K562 (cell line): ENCODE data around the gene AKAP13. TPM values are rescaled to one million over a fixed set of nuclear protein-coding genes. Genes with fewer than 3 reads are reported as not detected.

Experiments
- ATAC-seq: fragments of 200-7000 bp; cut with Tn5 transposase; 3 replicates; pipeline ENCODE4 v1.9.1; 2020; ENCODE audit warnings: moderate library complexity
- BruUV-seq: library from RNA; stranded (reverse); fragments of 400-500 nt; replicated peaks from 2 replicates; lab custom pipeline; 2021; lab: Mats Ljungman, UMichigan
- CTCF ChIA-PET: fragments of 300-600 bp; formaldehyde crosslinking; extraction: SDS; loops from one replicate; lab custom pipeline; 2021; ENCODE audit warnings: low intra/inter-chr PET ratio; lab: Yijun Ruan, JAX
- POLR2A ChIA-PET: fragments of 300-600, 350-650 bp; sonication (Branson Sonifier 250); formaldehyde crosslinking; extraction: SDS; loops from one replicate; lab custom pipeline; 2021; ENCODE audit warnings: antibody characterized with exemption, inconsistent platforms; lab: Yijun Ruan, JAX
- DNase-seq, 4 experiments: peaks; one replicate each; pipeline versions ENCODE4 v3.0.0 to v3.0.0-alpha.2; 2011 to 2018; ENCODE audit warnings: low spot score in 3 of 4, mixed read lengths in 3 of 4; ENCODE audit errors: extremely low read depth in 1 of 4
- FAIRE-seq: peaks from 2 replicates; lab custom pipeline; 2011; peaks lifted over from hg19 to GRCh38; lab: Jason Lieb, UNC
- H2AFZ ChIP-seq: 2 replicates; pipeline ENCODE4 v1.6.0; 2011; ENCODE audit warnings: low read depth, low read length, control low read depth, inconsistent platforms
- H3K27ac ChIP-seq: fragments of 200-600 bp; 3 replicates; pipeline ENCODE4 v1.8.0; 2011; ENCODE audit warnings: low read depth, mild to moderate bottlenecking, control low read depth, inconsistent platforms, low read length, moderate library complexity, mixed read lengths; ENCODE audit errors: extremely low read depth
- H3K27me3 ChIP-seq, 2 experiments: fragments of 300-600 bp in 1 of 2; 2 replicates in 1 of 2; 3 replicates in 1 of 2; pipeline versions ENCODE4 v1.6.0 to v1.8.0; 2011; ENCODE audit warnings: inconsistent platforms in 2 of 2, low read length in 2 of 2, mild to moderate bottlenecking in 1 of 2, mixed read lengths in 1 of 2, moderate library complexity in 1 of 2; ENCODE audit not compliant: control insufficient read depth in 2 of 2, insufficient read depth in 2 of 2
- H3K36me3 ChIP-seq: fragments of 300-600 bp; 3 replicates; pipeline ENCODE4 v1.8.0; 2011; ENCODE audit warnings: mild to moderate bottlenecking, low read length, inconsistent platforms; ENCODE audit not compliant: control insufficient read depth, insufficient read depth
- H3K4me1 ChIP-seq, 2 experiments: fragments of 200-600 bp in 1 of 2; replicated peaks in 1 of 2; 2 replicates in 1 of 2; 3 replicates in 1 of 2; pipeline versions ENCODE4 v1.5.1 to v1.8.0; 2011; ENCODE audit warnings: inconsistent platforms in 2 of 2, low read length in 2 of 2, mild to moderate bottlenecking in 1 of 2, mixed read lengths in 1 of 2, moderate library complexity in 1 of 2; ENCODE audit not compliant: control insufficient read depth in 2 of 2, insufficient read depth in 2 of 2
- H3K4me2 ChIP-seq: 2 replicates; pipeline ENCODE4 v1.6.1; 2011; ENCODE audit warnings: low read length, control low read depth, inconsistent platforms, mixed read lengths; ENCODE audit not compliant: insufficient read depth
- H3K4me3 ChIP-seq: fragments of 200-600 bp; sonication (generic), shearing (Covaris generic); 2 replicates; pipeline ENCODE4 v1.5.1; 2016; ENCODE audit warnings: control low read depth, inconsistent platforms
- H3K79me2 ChIP-seq: fragments of 200-600 bp; 3 replicates; pipeline ENCODE4 v1.8.0; 2011; ENCODE audit warnings: low read length, inconsistent platforms; ENCODE audit not compliant: control insufficient read depth, insufficient read depth
- H3K9ac ChIP-seq, 2 experiments: 2 replicates each; pipeline versions ENCODE4 v1.6.0 to v1.6.1; 2011; ENCODE audit warnings: low read depth in 2 of 2, low read length in 2 of 2, control low read depth in 1 of 2, inconsistent platforms in 1 of 2, mild to moderate bottlenecking in 1 of 2, mixed read lengths in 1 of 2; ENCODE audit not compliant: insufficient read depth in 1 of 2
- H3K9me1 ChIP-seq: one replicate; pipeline ENCODE4 v1.6.0; 2011; ENCODE audit warnings: inconsistent platforms, mild to moderate bottlenecking, low read length, moderate library complexity; ENCODE audit not compliant: control insufficient read depth, insufficient read depth
- H3K9me3 ChIP-seq: replicated peaks from 2 replicates; pipeline ENCODE4 v1.5.1; 2011; ENCODE audit warnings: low read depth, low read length, inconsistent platforms; ENCODE audit not compliant: control insufficient read depth, insufficient read depth
- H4K20me1 ChIP-seq: replicated peaks from 2 replicates; pipeline ENCODE4 v1.6.1; 2011; ENCODE audit warnings: low read length, inconsistent platforms, mixed read lengths; ENCODE audit not compliant: control insufficient read depth, insufficient read depth
- ETS1 ChIP-seq: conservative IDR thresholded peaks from 2 replicates; pipeline ENCODE4 v1.6.1; 2011; ENCODE audit warnings: low read depth, mild to moderate bottlenecking, low read length; ENCODE audit not compliant: control insufficient read depth
- FOS ChIP-seq: IDR thresholded peaks from 3 replicates; pipeline ENCODE4 v1.6.1; 2011; ENCODE audit not compliant: insufficient read length; ENCODE audit errors: extremely low read depth
- NFATC3 ChIP-seq: fragments of 450-650 bp; IDR thresholded peaks from 2 replicates; pipeline ENCODE4 v1.6.1; 2017; ENCODE audit warnings: mild to moderate bottlenecking
- NR2C2 ChIP-seq, 2 experiments: fragments of 200-800 bp in 1 of 2; sonication (Bioruptor generic) in 1 of 2; sonication (generic) in 1 of 2; formaldehyde crosslinking in 1 of 2; IDR thresholded peaks; 2 replicates each; pipeline versions ENCODE4 v1.6.1 to v1.8.0; 2016 to 2022; ENCODE audit warnings: mild to moderate bottlenecking in 1 of 2, missing compliant biosample characterization in 1 of 2, missing genetic modification characterization in 1 of 2, missing genetic modification reagents in 1 of 2
- SIX5 ChIP-seq, 2 experiments: IDR thresholded peaks; 2 replicates each; pipeline ENCODE4 v1.6.1; 2011; ENCODE audit warnings: low read length in 2 of 2, borderline replicate concordance in 1 of 2, low read depth in 1 of 2, mild to moderate bottlenecking in 1 of 2, moderate library complexity in 1 of 2; ENCODE audit not compliant: insufficient read depth in 1 of 2
- SMAD3 ChIP-seq: fragments of 450-650 bp; formaldehyde crosslinking; conservative IDR thresholded peaks from 2 replicates; pipeline ENCODE4 v1.4.0; 2020; ENCODE audit warnings: mild to moderate bottlenecking
- TCF7L2 ChIP-seq: fragments of 150-350 bp; IDR thresholded peaks from 2 replicates; pipeline ENCODE4 v1.6.1; 2016; ENCODE audit warnings: low read depth, mild to moderate bottlenecking, low read length, moderate library complexity
- ZNF140 ChIP-seq: fragments of 250-450 bp; sonication (Bioruptor Pico); IDR thresholded peaks from 2 replicates; pipeline ENCODE4 v1.8.0; 2021; ENCODE audit warnings: moderate library complexity, mild to moderate bottlenecking, inconsistent platforms
- ZNF280B ChIP-seq: fragments of 250-450 bp; sonication (Bioruptor Pico); IDR thresholded peaks from 2 replicates; pipeline ENCODE4 v1.5.1; 2021; ENCODE audit warnings: mild to moderate bottlenecking
- ZNF407 ChIP-seq: fragments of 450-650 bp; IDR thresholded peaks from 2 replicates; pipeline ENCODE4 v1.6.1; 2016; ENCODE audit warnings: low read depth
- WGBS: fragments of 100-300 bp; shearing (Covaris generic); methylation state at CpG from one replicate; pipeline ENCODE4 v1.1.6; 2016; ENCODE audit warnings: low coverage, mixed read lengths; ENCODE audit not compliant: insufficient coverage; ENCODE audit errors: missing lambda C conversion rate; 5-methylcytosine and 5-hydroxymethylcytosine counted together
- in situ Hi-C: fragments of 300-500 bp; cut with MboI; formaldehyde crosslinking; loops from 4 replicates; pipeline ENCODE4 v1.15.0; 2018; ENCODE audit warnings: inconsistent platforms, mixed read lengths
- intact Hi-C: fragments of 100-400 bp; cut with micrococcal nuclease; formaldehyde crosslinking; loops from 2 replicates; pipeline ENCODE4 v1.14.2; 2022
- polyA plus RNA-seq, 8 experiments: library from polyadenylated mRNA; depleted of rRNA in 4 of 8; stranded (reverse) in 5 of 8; unstranded in 3 of 8; fragments of >200 nt; fragmentation: Nextera tagmentation in 2 of 8; fragmentation: Illumina TruSeq in 1 of 8; extraction: Ambion mirVana in 2 of 8; extraction: Trizol in 1 of 8; gene quantifications; 2 replicates each; pipeline versions ENCODE4 v1.2.1 to v1.2.3, GENCODE V29; 2011 to 2014; ENCODE audit warnings: inconsistent platforms in 1 of 8, missing spikeins in 1 of 8
- total RNA-seq, 7 experiments: library from RNA; depleted of rRNA in 6 of 7; stranded (reverse); fragments of >200 nt in 6 of 7; fragmentation: Illumina TruSeq in 2 of 7; extraction: Trizol in 2 of 7; gene quantifications; 2 replicates each; pipeline versions ENCODE4 v1.2.1 to v1.2.3, GENCODE V29; 2011 to 2021; ENCODE audit warnings: low replicate concordance in 1 of 7

AKAP13 gene
- total and polyA plus RNA-seq, 9 of the 15 experiments (the other 6 are each of a cell fraction or from before 2014, with no cell fraction given): 0.03 to 1.7 (median 0.42) TPM

GRCh38 chr15:85555875-85556617 is 175.6 kb downstream of the AKAP13 start:
- no TSS peak for BruUV-seq
- Histone ChIP-seq H3K4me3 (no peak overlapping the region), H2AFZ (no peak overlapping the region), H3K9me3 (no peaks in the 10 kb centered on the region), H3K9me1 (no peaks in the 10 kb centered on the region), H3K4me1 (no peaks in the 10 kb centered on the region), H4K20me1 (no peaks in the 10 kb centered on the region), H3K4me2 (no peak overlapping the region), H3K9ac (no peak overlapping the region), H3K79me2 (no peaks in the 10 kb centered on the region), H3K36me3 (no peaks in the 10 kb centered on the region), H3K27ac (no peak overlapping the region), H3K27me3 (peaks cover 0 to 4% of the 10 kb centered on the region in 2 experiments; a peak in 1 of 5 replicates)
- ChIA-PET POLR2A (interaction anchor here (0.5 kb wide), 1 partner anchor 268 kb away, joined by 3 read pairs; no protein-coding TSS in a partner anchor), CTCF (no interaction called here)
- ATAC-seq: no peak
- in situ Hi-C loops: no loop called here
- intact Hi-C loops: no loop called here
- WGBS: 2% methylated on average over 5 of the region's 5 CpGs
- FAIRE-seq: no peak
- no peak for DNase-seq
- TF ChIP-seq ETS1 (no peak), FOS (no peak), SIX5 (IDR thresholded peaks at IDR 0.05; ENCODE audit: borderline replicate concordance in 1 of 2, insufficient read depth in 1 of 2, low read depth in 1 of 2, low read length in 2 of 2) (no peak), NFATC3 (no peak), ZNF140 (no peak), TCF7L2 (no peak), ZNF407 (no peak), SMAD3 (CRISPR knock-in tag) (no peak), NR2C2 (CRISPR knock-in tag; IDR thresholded peaks at IDR 0.05) (no peak), NR2C2 (tag; IDR thresholded peaks at IDR 0.05) (no peak), ZNF280B (CRISPR knock-in tag) (no peak)
